SHP77 treated with DMSO at 0.1 percent for 48 hours (cell line): Measurements from ENCODE around the gene PTPN14.

Experiments
- DNase-seq: peaks from one replicate; lab custom pipeline; 2025; lab: John Stamatoyannopoulos, UW

Gene PTPN14

GRCh38 chr1:214303141-214303930, 248.1 kb downstream of the PTPN14 start:
- DNase-seq: no peak

- no peak for DNase-seq
Observed at GRCh38 chr1:214301526-214301925, 249.9 kb downstream of the PTPN14 start.

- DNase-seq: no peak
Observed at GRCh38 chr1:214300149-214300780, 251.1 kb downstream of the PTPN14 start.
